ENCODE data around the gene TSPAN9. TPM values are rescaled to one million over a fixed set of nuclear protein-coding genes. Genes with fewer than 3 reads are reported as not detected.

Gene TSPAN9
- total and polyA plus RNA-seq, 4 experiments from 2014 or later: 0.67 to 0.84 TPM; not detected in 2

DNA sequence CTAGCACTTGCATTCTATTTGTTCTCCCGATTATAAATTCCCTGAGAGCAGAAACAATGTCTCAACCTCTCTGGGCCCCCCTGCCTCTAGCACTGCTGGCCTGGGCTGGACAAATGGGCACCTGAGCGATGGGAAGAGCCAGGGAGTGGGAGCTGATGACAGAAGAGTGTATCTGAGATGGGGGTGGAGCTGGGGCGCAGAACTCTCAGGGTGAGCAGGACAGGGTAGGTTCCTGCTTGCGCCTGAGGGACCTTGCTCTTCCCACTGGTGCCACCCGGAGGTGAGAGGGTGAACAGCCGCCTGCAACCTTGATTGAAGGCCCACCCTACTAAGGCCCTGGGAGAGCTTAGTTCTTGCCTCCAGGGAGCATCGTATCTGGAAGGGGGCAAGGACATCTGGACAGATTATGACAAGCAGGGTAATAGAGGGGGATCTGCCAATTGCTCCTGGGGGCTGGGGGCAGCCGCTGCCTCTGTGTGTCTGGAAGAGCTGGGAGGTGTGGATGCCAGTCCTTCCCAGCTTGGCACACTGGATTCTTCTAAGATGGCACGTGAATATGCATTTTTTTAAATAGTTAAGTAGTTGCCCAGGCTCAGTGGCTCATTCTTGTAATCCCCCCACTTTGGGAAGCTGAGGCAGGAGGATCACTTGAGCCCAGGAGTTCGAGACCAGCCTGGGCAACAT, 43.0 kb upstream of the TSPAN9 start:
- intact Hi-C loops (cut with micrococcal nuclease): no loop called here
- Mint-ChIP-seq H3K4me1 (no peaks in the 10 kb centered on the region), H3K27ac (no peak overlapping the region), H3K4me3 (no peak overlapping the region), H3K36me3 (no peaks in the 10 kb centered on the region), H3K27me3 (peaks cover 3% of the 10 kb centered on the region in 2 donors), H3K9me3 (no peaks in the 10 kb centered on the region)
- DNase-seq: peak in 1 of 5 donors; percentile 3
- Histone ChIP-seq H3K4me1 (ENCODE audit: insufficient read depth, low read length) (no peaks in the 10 kb centered on the region), H3K27ac (ENCODE audit: low read depth, low read length) (no peak overlapping the region), H3K36me3 (ENCODE audit: insufficient read depth, low read length) (no peaks in the 10 kb centered on the region), H3K27me3 (ENCODE audit: insufficient read depth, low read length) (no peaks in the 10 kb centered on the region), H3K9me3 (ENCODE audit: control insufficient read depth in 1 of 2, low read length in 2 of 2) (no peaks in the 10 kb centered on the region), H3K4me3 (ENCODE audit: low read length in 2 of 2) (no peak overlapping the region)
- POLR2A ChIA-PET (ENCODE audit: partially characterized antibody): no interaction called here
- CTCF ChIA-PET (ENCODE audit: partially characterized antibody): no interaction called here

DNA sequence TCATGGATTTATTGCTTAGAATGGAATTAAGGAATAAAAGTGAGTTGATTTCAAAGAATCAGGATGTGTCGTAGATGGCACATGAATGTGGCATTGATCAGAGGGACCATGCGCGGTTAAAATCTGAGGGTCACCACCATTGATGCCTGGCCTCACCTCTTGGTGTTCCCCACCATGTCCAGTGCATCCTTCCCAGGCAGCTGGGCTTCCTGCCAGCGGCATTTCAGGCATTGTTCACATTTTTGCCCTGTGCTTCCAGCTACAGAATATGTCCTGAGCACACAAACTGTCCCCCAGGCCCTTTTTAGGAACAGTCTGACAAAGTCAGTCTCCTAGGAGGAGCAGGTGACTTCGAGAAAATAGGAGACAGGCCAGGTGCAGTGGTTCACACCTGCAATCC, 42.0 kb upstream of the TSPAN9 start:
- H3K4me3 ChIP-seq (ENCODE audit: low read length in 2 of 2): no peak overlapping the region
- Mint-ChIP-seq H3K4me1 (no peaks in the 10 kb centered on the region), H3K9me3 (no peaks in the 10 kb centered on the region), H3K27me3 (peaks cover 3 to 5% of the 10 kb centered on the region in 2 donors), H3K27ac (no peak overlapping the region), H3K36me3 (no peaks in the 10 kb centered on the region), H3K4me3 (no peak overlapping the region)
- no peaks in the 10 kb centered on the region for H3K4me1 ChIP-seq (ENCODE audit: insufficient read depth, low read length)
- ChIA-PET CTCF (ENCODE audit: partially characterized antibody) (no interaction called here), POLR2A (ENCODE audit: partially characterized antibody) (no interaction called here)
- no peaks in the 10 kb centered on the region for H3K36me3 ChIP-seq (ENCODE audit: insufficient read depth, low read length)
- no peak overlapping the region for H3K27ac ChIP-seq (ENCODE audit: low read depth, low read length)
- intact Hi-C loops (cut with micrococcal nuclease): no loop called here
- H3K9me3 ChIP-seq (ENCODE audit: control insufficient read depth in 1 of 2, low read length in 2 of 2): no peaks in the 10 kb centered on the region
- no peak for DNase-seq
- H3K27me3 ChIP-seq (ENCODE audit: insufficient read depth, low read length): no peaks in the 10 kb centered on the region

DNA sequence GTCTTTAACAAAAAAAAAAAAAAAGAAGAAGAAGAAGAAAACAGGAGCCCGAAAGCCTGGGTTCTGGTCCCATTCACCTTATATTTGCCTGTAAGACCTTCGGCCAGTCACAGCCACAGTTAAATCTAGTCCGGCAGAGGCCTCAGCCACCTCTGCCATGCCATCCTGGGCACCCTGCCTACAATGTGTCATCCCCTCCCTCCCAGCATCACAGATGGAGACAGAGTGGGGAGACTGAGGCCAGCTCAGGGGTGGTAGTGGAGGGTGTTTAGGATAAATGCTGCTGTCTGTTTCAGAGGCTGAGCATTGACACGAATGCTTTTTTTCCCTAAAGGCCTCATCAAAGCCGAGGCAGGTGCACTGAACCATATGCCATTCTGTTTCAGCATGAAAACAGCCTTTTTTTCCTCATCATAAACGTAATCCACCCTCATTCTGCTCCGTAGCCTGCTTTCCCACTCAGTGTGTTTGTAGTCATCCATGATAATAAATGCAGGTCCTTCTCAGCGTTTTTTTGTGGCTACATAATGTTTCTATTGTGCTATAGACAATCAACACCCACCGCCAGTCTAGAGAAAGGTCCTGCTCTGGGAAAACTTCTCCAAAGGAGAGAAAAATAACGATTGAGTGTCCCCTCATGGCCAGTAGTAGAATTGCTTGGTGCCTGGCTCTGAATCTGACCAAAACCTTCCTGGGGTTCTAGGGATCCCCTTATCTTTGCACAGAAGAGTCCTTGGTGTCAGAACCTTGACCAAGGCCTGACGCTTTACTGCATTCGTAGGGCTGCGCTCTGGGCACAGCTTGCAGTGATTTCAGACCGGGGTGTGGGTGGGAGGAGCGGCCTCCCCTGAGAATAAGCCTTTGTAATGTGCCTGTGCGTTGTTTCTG, 41.1 kb upstream of the TSPAN9 start:
- intact Hi-C loops (cut with micrococcal nuclease): no loop called here
- no peak for DNase-seq
- CTCF ChIA-PET (ENCODE audit: partially characterized antibody): no interaction called here
- Mint-ChIP-seq H3K9me3 (no peaks in the 10 kb centered on the region), H3K27ac (no peak overlapping the region), H3K27me3 (peaks cover 3 to 5% of the 10 kb centered on the region in 2 donors), H3K4me3 (no peak overlapping the region), H3K36me3 (no peaks in the 10 kb centered on the region), H3K4me1 (no peaks in the 10 kb centered on the region)
- H3K27me3 ChIP-seq (ENCODE audit: insufficient read depth, low read length): no peaks in the 10 kb centered on the region
- POLR2A ChIA-PET (ENCODE audit: partially characterized antibody): no interaction called here
- no peaks in the 10 kb centered on the region for H3K4me1 ChIP-seq (ENCODE audit: insufficient read depth, low read length)
- H3K36me3 ChIP-seq (ENCODE audit: insufficient read depth, low read length): no peaks in the 10 kb centered on the region
- no peak overlapping the region for H3K27ac ChIP-seq (ENCODE audit: low read depth, low read length)
- H3K4me3 ChIP-seq (ENCODE audit: low read length in 2 of 2): no peak overlapping the region
- no peaks in the 10 kb centered on the region for H3K9me3 ChIP-seq (ENCODE audit: control insufficient read depth in 1 of 2, low read length in 2 of 2)

DNA sequence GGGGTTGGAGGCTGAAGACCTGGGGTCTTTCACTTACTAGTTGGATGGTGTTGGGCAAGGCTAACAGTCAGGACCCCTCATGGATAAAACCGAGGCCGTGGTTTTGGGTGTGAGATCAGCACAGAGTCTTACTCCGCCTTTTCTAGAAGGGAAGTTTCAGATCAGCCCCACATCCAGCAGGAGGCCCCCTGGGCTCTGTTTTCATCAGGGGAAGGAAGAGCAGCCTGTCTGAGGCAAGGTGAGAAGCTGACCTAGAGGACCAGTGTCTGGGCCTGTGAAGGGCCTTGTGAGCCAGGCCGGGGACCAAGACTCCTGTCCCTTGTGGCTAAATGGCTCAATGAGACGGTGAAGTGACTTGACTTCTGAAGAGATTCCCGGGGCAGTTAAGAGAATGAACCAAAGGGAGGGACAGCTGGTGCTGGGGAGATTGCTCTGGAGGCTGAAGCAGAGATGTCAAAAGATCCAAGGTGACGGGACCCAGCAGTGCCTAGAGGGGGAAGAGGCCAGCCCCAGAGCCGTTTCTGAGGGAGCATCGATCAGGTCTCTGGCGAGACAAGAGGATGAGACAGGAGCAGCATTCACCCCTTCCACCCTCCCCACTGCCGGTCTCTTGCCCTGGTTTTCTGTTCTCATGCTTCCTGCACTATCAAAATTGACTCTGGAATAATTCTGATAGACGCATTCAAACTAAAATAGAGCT, 40.1 kb upstream of the TSPAN9 start:
- intact Hi-C loops (cut with micrococcal nuclease): no loop called here
- Mint-ChIP-seq H3K4me1 (peaks cover 0 to 1% (median 0%) of the 10 kb centered on the region in 4 donors), H3K27ac (peak overlapping the region in 1 of 7 donors; percentile 72), H3K27me3 (peaks cover 4 to 8% of the 10 kb centered on the region in 2 donors), H3K36me3 (no peaks in the 10 kb centered on the region), H3K4me3 (no peak overlapping the region), H3K9me3 (no peaks in the 10 kb centered on the region)
- POLR2A ChIA-PET (ENCODE audit: partially characterized antibody): no interaction called here
- H3K27ac ChIP-seq (ENCODE audit: low read depth, low read length): no peak overlapping the region
- no peaks in the 10 kb centered on the region for H3K9me3 ChIP-seq (ENCODE audit: control insufficient read depth in 1 of 2, low read length in 2 of 2)
- no peaks in the 10 kb centered on the region for H3K27me3 ChIP-seq (ENCODE audit: insufficient read depth, low read length)
- no peaks in the 10 kb centered on the region for H3K36me3 ChIP-seq (ENCODE audit: insufficient read depth, low read length)
- no peak overlapping the region for H3K4me3 ChIP-seq (ENCODE audit: low read length in 2 of 2)
- DNase-seq: no peak
- CTCF ChIA-PET (ENCODE audit: partially characterized antibody): no interaction called here
- no peaks in the 10 kb centered on the region for H3K4me1 ChIP-seq (ENCODE audit: insufficient read depth, low read length)

DNA sequence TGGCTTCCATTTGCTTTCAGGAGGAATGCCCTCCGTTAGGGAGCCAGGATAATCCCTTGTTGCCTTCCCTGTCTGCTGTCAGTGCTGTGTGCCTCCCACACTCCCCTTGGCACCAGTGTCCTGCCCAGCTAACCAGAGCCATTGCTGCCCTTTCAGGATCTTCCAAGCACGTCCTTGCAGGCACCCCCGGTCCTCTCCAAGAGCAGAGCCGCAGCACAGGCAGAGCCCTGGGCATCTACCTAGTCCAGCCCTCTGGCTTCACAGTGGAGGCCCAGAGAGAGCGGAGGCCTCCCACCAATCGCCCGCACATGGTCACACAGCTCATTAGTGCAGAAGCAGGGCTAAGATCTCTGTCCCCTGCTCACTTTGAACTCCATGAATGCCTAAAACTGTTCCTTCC, 39.0 kb upstream of the TSPAN9 start:
- ChIA-PET POLR2A (ENCODE audit: partially characterized antibody) (no interaction called here), CTCF (ENCODE audit: partially characterized antibody) (no interaction called here)
- H3K27me3 Mint-ChIP-seq: peaks cover 11 to 13% of the 10 kb centered on the region in 2 donors
- Histone ChIP-seq H3K4me1 (ENCODE audit: insufficient read depth, low read length) (no peaks in the 10 kb centered on the region), H3K27me3 (ENCODE audit: insufficient read depth, low read length) (no peaks in the 10 kb centered on the region), H3K9me3 (ENCODE audit: control insufficient read depth in 1 of 2, low read length in 2 of 2) (no peaks in the 10 kb centered on the region), H3K4me3 (ENCODE audit: low read length in 2 of 2) (no peak overlapping the region), H3K27ac (ENCODE audit: low read depth, low read length) (no peak overlapping the region), H3K36me3 (ENCODE audit: insufficient read depth, low read length) (no peaks in the 10 kb centered on the region)
- intact Hi-C loops (cut with micrococcal nuclease): no loop called here
- peaks cover 0 to 1% (median 0%) of the 10 kb centered on the region in 4 donors for H3K4me1 Mint-ChIP-seq
- H3K36me3 Mint-ChIP-seq: no peaks in the 10 kb centered on the region
- no peaks in the 10 kb centered on the region for H3K9me3 Mint-ChIP-seq
- H3K27ac Mint-ChIP-seq: no peak overlapping the region
- no peak overlapping the region for H3K4me3 Mint-ChIP-seq
- DNase-seq: no peak

DNA sequence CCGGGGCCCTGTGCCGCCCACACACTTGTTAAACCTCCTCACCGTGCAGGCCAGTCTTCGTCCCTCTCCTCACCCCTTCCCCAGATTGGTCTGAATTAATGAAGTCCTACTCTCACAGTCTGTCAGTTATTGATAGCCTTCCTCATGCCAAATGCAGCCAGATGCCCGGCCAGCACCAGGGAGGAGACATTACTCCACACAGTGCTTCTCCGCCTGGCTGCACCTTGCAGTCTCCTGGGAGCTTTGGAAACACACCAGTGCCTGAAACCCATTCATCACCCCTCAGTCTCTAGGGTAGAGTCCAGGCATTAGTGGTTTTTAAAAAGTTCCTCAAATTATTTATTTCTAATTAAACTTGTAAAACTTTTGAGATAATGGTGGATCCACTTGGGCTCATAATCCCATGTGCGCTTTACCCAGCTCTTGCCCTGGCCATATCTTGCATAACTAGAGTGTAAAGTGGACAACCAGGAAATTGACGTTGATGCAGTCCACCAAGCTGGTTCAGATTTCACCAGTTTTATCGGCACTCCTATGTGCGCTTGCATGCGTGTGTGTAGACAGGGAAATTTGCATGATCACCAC, 38.2 kb upstream of the TSPAN9 start:
- no peak overlapping the region for H3K27ac ChIP-seq (ENCODE audit: low read depth, low read length)
- ChIA-PET CTCF (ENCODE audit: partially characterized antibody) (no interaction called here), POLR2A (ENCODE audit: partially characterized antibody) (no interaction called here)
- Mint-ChIP-seq H3K4me3 (no peak overlapping the region), H3K27ac (no peak overlapping the region), H3K27me3 (peaks cover 17 to 21% of the 10 kb centered on the region in 2 donors), H3K4me1 (peaks cover 0 to 1% (median 0%) of the 10 kb centered on the region in 4 donors), H3K36me3 (no peaks in the 10 kb centered on the region), H3K9me3 (no peaks in the 10 kb centered on the region)
- no peaks in the 10 kb centered on the region for H3K27me3 ChIP-seq (ENCODE audit: insufficient read depth, low read length)
- no peak for DNase-seq
- intact Hi-C loops (cut with micrococcal nuclease): no loop called here
- no peak overlapping the region for H3K4me3 ChIP-seq (ENCODE audit: low read length in 2 of 2)
- H3K36me3 ChIP-seq (ENCODE audit: insufficient read depth, low read length): no peaks in the 10 kb centered on the region
- H3K9me3 ChIP-seq (ENCODE audit: control insufficient read depth in 1 of 2, low read length in 2 of 2): no peaks in the 10 kb centered on the region
- H3K4me1 ChIP-seq (ENCODE audit: insufficient read depth, low read length): no peaks in the 10 kb centered on the region
